Osteoblast (primary cell): ENCODE measurements around the gene SLAMF9. TPM values are rescaled to one million over a fixed set of nuclear protein-coding genes. Genes with fewer than 3 reads are reported as not detected.

Experiments used
- DNase-seq: peaks from one replicate; pipeline ENCODE4 v3.0.0; 2011; ENCODE audit warnings: low spot score, mixed read lengths; ENCODE audit not compliant: insufficient read length; ENCODE audit errors: missing footprints
- H2AFZ ChIP-seq: 2 replicates; pipeline ENCODE4 v1.6.0; 2011; ENCODE audit warnings: mild to moderate bottlenecking, low read length
- H3K27ac ChIP-seq: 2 replicates; pipeline ENCODE4 v1.5.1; 2011; ENCODE audit warnings: mild to moderate bottlenecking, low read depth, low read length, moderate library complexity
- H3K27me3 ChIP-seq: 2 replicates; pipeline ENCODE4 v1.6.0; 2012; ENCODE audit warnings: mild to moderate bottlenecking, control low read depth, inconsistent platforms, low read length, moderate library complexity; ENCODE audit not compliant: insufficient read depth
- H3K36me3 ChIP-seq: 2 replicates; pipeline ENCODE4 v1.5.1; 2011; ENCODE audit warnings: mild to moderate bottlenecking, low read length, control low read depth, moderate library complexity; ENCODE audit not compliant: insufficient read depth
- H3K4me1 ChIP-seq: 2 replicates; pipeline ENCODE4 v1.5.1; 2011; ENCODE audit warnings: mild to moderate bottlenecking, low read length, control low read depth, moderate library complexity; ENCODE audit not compliant: insufficient read depth
- H3K4me2 ChIP-seq: 2 replicates; pipeline ENCODE4 v1.6.0; 2011; ENCODE audit warnings: mild to moderate bottlenecking, low read length; ENCODE audit not compliant: insufficient read depth
- H3K4me3 ChIP-seq: fragments of 200-600 bp; sonication (generic); 3 replicates; pipeline ENCODE4 v1.5.1; 2012; ENCODE audit warnings: mild to moderate bottlenecking, low read length, inconsistent platforms; ENCODE audit not compliant: insufficient read depth
- H3K79me2 ChIP-seq: 2 replicates; pipeline ENCODE4 v1.6.0; 2012; ENCODE audit warnings: mild to moderate bottlenecking, low read length, control low read depth, inconsistent platforms; ENCODE audit not compliant: insufficient read depth
- H3K9me3 ChIP-seq: 2 replicates; pipeline ENCODE4 v1.5.1; 2011; ENCODE audit warnings: low read depth, low read length, control low read depth
- H4K20me1 ChIP-seq: 2 replicates; pipeline ENCODE4 v1.6.0; 2012; ENCODE audit warnings: mild to moderate bottlenecking, low read length, control low read depth; ENCODE audit not compliant: insufficient read depth
- CTCF ChIP-seq: IDR thresholded peaks from 2 replicates; pipeline ENCODE4 v1.5.1; 2011; ENCODE audit warnings: mild to moderate bottlenecking, low read depth, low read length, moderate library complexity; ENCODE audit errors: extremely low read depth
- total RNA-seq: library from RNA; depleted of rRNA; stranded (reverse); fragments of >200 nt; gene quantifications from 2 replicates; pipeline ENCODE4 v1.2.3, GENCODE V29; 2012

SLAMF9 gene
- total RNA-seq, 1 donor = not detected

GRCh38 chr1:159965263-159965662, 11.2 kb upstream of the SLAMF9 start:
- no peak overlapping the region for H3K4me3 ChIP-seq
- no peak overlapping the region for H3K4me2 ChIP-seq
- no peaks in the 10 kb centered on the region for H3K36me3 ChIP-seq
- no peak for DNase-seq
- H3K9me3 ChIP-seq = no peaks in the 10 kb centered on the region
- no peaks in the 10 kb centered on the region for H3K27me3 ChIP-seq
- no peak overlapping the region for H3K27ac ChIP-seq
- H3K79me2 ChIP-seq = peaks cover 24% of the 10 kb centered on the region
- no peak for TF ChIP-seq CTCF
- H4K20me1 ChIP-seq = no peaks in the 10 kb centered on the region
- H3K4me1 ChIP-seq = peaks cover 10% of the 10 kb centered on the region
- no peak overlapping the region for H2AFZ ChIP-seq

- Histone ChIP-seq H3K4me2 (no peak overlapping the region), H3K36me3 (no peaks in the 10 kb centered on the region), H3K27me3 (no peaks in the 10 kb centered on the region), H3K4me3 (no peak overlapping the region), H4K20me1 (no peaks in the 10 kb centered on the region), H3K79me2 (peaks cover 24% of the 10 kb centered on the region), H3K9me3 (no peaks in the 10 kb centered on the region), H3K27ac (no peak overlapping the region), H3K4me1 (peaks cover 13% of the 10 kb centered on the region), H2AFZ (no peak overlapping the region)
- TF ChIP-seq CTCF = no peak
- DNase-seq = no peak
Observed at GRCh38 chr1:159964144-159964543, 10.1 kb upstream of the SLAMF9 start.

- DNase-seq = no peak
- Histone ChIP-seq H3K79me2 (peaks cover 24% of the 10 kb centered on the region), H3K4me3 (peak overlapping the region; percentile 63), H3K36me3 (no peaks in the 10 kb centered on the region), H3K4me2 (peak overlapping the region; percentile 82), H3K9me3 (no peaks in the 10 kb centered on the region), H4K20me1 (no peaks in the 10 kb centered on the region), H2AFZ (no peak overlapping the region), H3K27ac (no peak overlapping the region), H3K4me1 (peaks cover 13% of the 10 kb centered on the region), H3K27me3 (no peaks in the 10 kb centered on the region)
- no peak for TF ChIP-seq CTCF
Observed at GRCh38 chr1:159962176-159962575, 8.1 kb upstream of the SLAMF9 start.

GRCh38 chr1:159961636-159962035, 7.6 kb upstream of the SLAMF9 start:
- no peaks in the 10 kb centered on the region for H3K9me3 ChIP-seq
- H3K4me2 ChIP-seq = peak overlapping the region; percentile 82
- TF ChIP-seq CTCF = no peak
- no peaks in the 10 kb centered on the region for H4K20me1 ChIP-seq
- H3K36me3 ChIP-seq = no peaks in the 10 kb centered on the region
- peak overlapping the region; percentile 51 for H3K27ac ChIP-seq
- peaks cover 24% of the 10 kb centered on the region for H3K79me2 ChIP-seq
- no peaks in the 10 kb centered on the region for H3K27me3 ChIP-seq
- peaks cover 13% of the 10 kb centered on the region for H3K4me1 ChIP-seq
- H3K4me3 ChIP-seq = peak overlapping the region; percentile 63
- peak overlapping the region; percentile 16 for H2AFZ ChIP-seq
- no peak for DNase-seq
